ENCODE measurements around the gene ARHGAP5. TPM values are rescaled to one million over a fixed set of nuclear protein-coding genes. Genes with fewer than 3 reads are reported as not detected.

Gene ARHGAP5
- polyA plus RNA-seq, 1 experiment = 45.6 TPM

DNA sequence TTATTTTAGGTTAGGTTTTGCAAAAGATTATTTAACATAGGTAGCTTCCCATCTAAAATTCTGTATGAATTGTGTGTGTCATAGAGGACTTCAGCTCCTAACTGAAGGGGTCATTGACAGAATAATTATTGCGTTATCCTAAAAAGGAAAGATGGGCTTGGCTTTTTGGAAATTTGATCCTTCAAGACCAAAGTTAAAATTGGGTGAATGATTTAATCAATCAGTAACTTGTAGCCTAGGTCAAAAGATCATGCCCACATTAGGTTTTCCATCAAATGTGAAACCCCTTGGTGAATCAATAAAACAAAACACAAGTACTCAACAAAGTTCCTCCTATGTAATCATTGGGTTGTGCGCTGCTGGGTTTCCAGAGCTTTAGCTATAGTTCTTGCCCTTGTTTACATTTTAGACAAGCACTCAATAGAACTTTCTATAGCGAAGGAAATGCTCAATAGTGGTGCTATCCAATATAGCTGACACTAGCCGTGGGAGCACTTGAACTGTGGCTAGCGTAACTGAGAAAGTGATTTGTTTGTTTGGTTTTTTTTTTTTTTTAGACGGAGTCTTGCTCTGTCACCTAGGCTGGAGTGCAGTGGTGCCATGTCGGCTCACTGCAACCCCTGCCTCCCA is 37.6 kb upstream of the ARHGAP5 start:
- ChIA-PET CTCF (no interaction called here), POLR2A (no interaction called here)
- Histone ChIP-seq H3K9me3 (ENCODE audit: control insufficient read depth, insufficient read depth, low read length) (no peaks in the 10 kb centered on the region), H3K27ac (ENCODE audit: low read depth, low read length) (no peak overlapping the region), H3K4me3 (ENCODE audit: low read depth, low read length) (no peak overlapping the region), H3K27me3 (ENCODE audit: control insufficient read depth, insufficient read depth, low read length) (no peaks in the 10 kb centered on the region)
- DNase-seq (ENCODE audit: low read depth, low spot score) = no peak
- TF ChIP-seq, protein P1, sequence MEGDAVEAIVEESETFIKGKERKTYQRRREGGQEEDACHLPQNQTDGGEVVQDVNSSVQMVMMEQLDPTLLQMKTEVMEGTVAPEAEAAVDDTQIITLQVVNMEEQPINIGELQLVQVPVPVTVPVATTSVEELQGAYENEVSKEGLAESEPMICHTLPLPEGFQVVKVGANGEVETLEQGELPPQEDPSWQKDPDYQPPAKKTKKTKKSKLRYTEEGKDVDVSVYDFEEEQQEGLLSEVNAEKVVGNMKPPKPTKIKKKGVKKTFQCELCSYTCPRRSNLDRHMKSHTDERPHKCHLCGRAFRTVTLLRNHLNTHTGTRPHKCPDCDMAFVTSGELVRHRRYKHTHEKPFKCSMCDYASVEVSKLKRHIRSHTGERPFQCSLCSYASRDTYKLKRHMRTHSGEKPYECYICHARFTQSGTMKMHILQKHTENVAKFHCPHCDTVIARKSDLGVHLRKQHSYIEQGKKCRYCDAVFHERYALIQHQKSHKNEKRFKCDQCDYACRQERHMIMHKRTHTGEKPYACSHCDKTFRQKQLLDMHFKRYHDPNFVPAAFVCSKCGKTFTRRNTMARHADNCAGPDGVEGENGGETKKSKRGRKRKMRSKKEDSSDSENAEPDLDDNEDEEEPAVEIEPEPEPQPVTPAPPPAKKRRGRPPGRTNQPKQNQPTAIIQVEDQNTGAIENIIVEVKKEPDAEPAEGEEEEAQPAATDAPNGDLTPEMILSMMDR (IDR thresholded peaks at IDR 0.05; ENCODE audit: low read depth, low read length) = no peak

DNA sequence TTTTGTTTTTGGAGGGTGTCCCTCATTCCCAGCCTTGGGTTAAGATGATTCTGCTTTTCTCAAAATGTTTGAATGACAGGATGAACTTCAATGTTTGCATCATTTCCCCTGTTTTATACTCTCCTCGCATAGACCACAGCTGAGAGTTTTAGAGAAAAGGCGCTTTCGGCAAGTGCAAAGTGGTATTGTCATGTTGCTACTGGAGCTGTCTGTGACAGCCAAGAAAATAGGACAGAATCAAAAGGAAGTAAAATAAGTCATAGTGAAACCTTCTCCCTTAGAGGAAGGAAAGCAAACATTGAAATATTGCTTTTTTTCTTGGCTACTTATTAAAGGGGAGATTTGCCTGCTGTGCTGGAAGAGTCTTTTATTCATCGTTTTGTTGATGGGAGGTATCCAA is 33.5 kb upstream of the ARHGAP5 start:
- DNase-seq (ENCODE audit: low read depth, low spot score) = no peak
- Histone ChIP-seq H3K27me3 (ENCODE audit: control insufficient read depth, insufficient read depth, low read length) (no peaks in the 10 kb centered on the region), H3K4me3 (ENCODE audit: low read depth, low read length) (no peak overlapping the region), H3K27ac (ENCODE audit: low read depth, low read length) (no peak overlapping the region), H3K9me3 (ENCODE audit: control insufficient read depth, insufficient read depth, low read length) (no peaks in the 10 kb centered on the region)
- ChIA-PET CTCF (no interaction called here), POLR2A (no interaction called here)
- TF ChIP-seq, protein P1 (IDR thresholded peaks at IDR 0.05; ENCODE audit: low read depth, low read length) = no peak

GRCh38 chr14:32044454-32044853 is 32.6 kb upstream of the ARHGAP5 start:
- no peak for DNase-seq (ENCODE audit: low read depth, low spot score)
- POLR2A ChIA-PET = no interaction called here
- CTCF ChIA-PET = no interaction called here
- TF ChIP-seq, protein P1 (IDR thresholded peaks at IDR 0.05; ENCODE audit: low read depth, low read length) = no peak
- Histone ChIP-seq H3K27me3 (ENCODE audit: control insufficient read depth, insufficient read depth, low read length) (no peaks in the 10 kb centered on the region), H3K9me3 (ENCODE audit: control insufficient read depth, insufficient read depth, low read length) (no peaks in the 10 kb centered on the region), H3K27ac (ENCODE audit: low read depth, low read length) (no peak overlapping the region), H3K4me3 (ENCODE audit: low read depth, low read length) (no peak overlapping the region)

DNA sequence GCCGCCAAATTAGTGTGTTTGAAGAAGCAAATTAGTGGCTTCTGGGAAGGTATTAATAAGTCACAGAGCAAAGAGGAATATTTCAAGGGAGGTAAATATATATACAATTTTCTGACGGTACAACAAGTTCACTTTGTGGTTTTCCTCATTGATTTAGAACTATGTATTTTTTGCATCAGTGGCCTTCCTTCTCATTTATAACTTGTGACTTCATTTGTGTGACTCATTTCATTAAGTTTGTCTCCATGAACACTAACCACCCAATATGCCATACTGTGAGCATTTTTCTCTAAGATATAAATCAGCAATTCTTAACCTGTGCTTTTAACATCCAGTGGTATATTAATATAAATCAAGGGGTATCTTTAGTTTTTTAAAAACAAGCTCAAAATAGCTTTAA is 29.3 kb upstream of the ARHGAP5 start:
- Histone ChIP-seq H3K4me3 (ENCODE audit: low read depth, low read length) (no peak overlapping the region), H3K9me3 (ENCODE audit: control insufficient read depth, insufficient read depth, low read length) (no peaks in the 10 kb centered on the region), H3K27ac (ENCODE audit: low read depth, low read length) (no peak overlapping the region), H3K27me3 (ENCODE audit: control insufficient read depth, insufficient read depth, low read length) (no peaks in the 10 kb centered on the region)
- POLR2A ChIA-PET = no interaction called here
- CTCF ChIA-PET = no interaction called here
- no peak for DNase-seq (ENCODE audit: low read depth, low spot score)
- TF ChIP-seq, protein P1 (IDR thresholded peaks at IDR 0.05; ENCODE audit: low read depth, low read length) = no peak

GRCh38 chr14:32049361-32050088 is 27.6 kb upstream of the ARHGAP5 start:
- CTCF ChIA-PET = no interaction called here
- Histone ChIP-seq H3K4me3 (ENCODE audit: low read depth, low read length) (no peak overlapping the region), H3K9me3 (ENCODE audit: control insufficient read depth, insufficient read depth, low read length) (no peaks in the 10 kb centered on the region), H3K27me3 (ENCODE audit: control insufficient read depth, insufficient read depth, low read length) (no peaks in the 10 kb centered on the region), H3K27ac (ENCODE audit: low read depth, low read length) (no peak overlapping the region)
- POLR2A ChIA-PET = no interaction called here
- TF ChIP-seq, protein P1 (IDR thresholded peaks at IDR 0.05; ENCODE audit: low read depth, low read length) = no peak
- DNase-seq (ENCODE audit: low read depth, low spot score) = no peak

All from AG04450 (cell line).